ENCODE data around the gene TTLL4. TPM values are rescaled to one million over a fixed set of nuclear protein-coding genes. Genes with fewer than 3 reads are reported as not detected.

The TTLL4 gene
- total RNA-seq, 1 donor from 2014 or later, result 47.3 TPM

DNA sequence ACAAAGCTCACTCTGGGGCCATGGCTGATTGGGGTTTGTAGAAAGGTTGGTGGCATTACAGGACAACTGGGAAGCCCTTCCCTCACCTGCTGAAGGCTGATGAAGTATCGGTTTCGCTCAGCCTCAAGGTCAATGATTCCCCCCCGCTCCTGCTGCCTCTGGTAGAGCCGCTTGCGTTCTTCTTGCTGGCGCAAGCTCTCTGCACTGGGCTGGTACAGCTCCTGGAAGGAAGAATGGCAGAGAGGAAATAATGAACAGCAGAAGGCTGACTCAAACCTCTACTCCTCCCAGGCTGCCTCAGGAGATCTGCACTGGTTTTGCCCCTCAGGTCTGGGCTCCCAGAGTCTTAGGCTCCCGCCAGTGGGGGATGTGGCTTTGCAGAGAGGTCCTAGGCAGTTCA is 46.0 kb upstream of the TTLL4 start:
- Mint-ChIP-seq H3K36me3 (ENCODE audit: low read depth, unreplicated experiment) (peaks cover 59% of the 10 kb centered on the region), H3K4me1 (ENCODE audit: unreplicated experiment) (peaks cover 9% of the 10 kb centered on the region), H3K4me3 (ENCODE audit: unreplicated experiment) (peak overlapping the region; percentile 70), H3K27ac (ENCODE audit: unreplicated experiment) (no peak overlapping the region), H3K9me3 (ENCODE audit: unreplicated experiment) (no peaks in the 10 kb centered on the region), H3K27me3 (ENCODE audit: unreplicated experiment) (peaks cover 7% of the 10 kb centered on the region)
- DNase-seq (ENCODE audit: low spot score), result no peak
- TF ChIP-seq, protein P1, sequence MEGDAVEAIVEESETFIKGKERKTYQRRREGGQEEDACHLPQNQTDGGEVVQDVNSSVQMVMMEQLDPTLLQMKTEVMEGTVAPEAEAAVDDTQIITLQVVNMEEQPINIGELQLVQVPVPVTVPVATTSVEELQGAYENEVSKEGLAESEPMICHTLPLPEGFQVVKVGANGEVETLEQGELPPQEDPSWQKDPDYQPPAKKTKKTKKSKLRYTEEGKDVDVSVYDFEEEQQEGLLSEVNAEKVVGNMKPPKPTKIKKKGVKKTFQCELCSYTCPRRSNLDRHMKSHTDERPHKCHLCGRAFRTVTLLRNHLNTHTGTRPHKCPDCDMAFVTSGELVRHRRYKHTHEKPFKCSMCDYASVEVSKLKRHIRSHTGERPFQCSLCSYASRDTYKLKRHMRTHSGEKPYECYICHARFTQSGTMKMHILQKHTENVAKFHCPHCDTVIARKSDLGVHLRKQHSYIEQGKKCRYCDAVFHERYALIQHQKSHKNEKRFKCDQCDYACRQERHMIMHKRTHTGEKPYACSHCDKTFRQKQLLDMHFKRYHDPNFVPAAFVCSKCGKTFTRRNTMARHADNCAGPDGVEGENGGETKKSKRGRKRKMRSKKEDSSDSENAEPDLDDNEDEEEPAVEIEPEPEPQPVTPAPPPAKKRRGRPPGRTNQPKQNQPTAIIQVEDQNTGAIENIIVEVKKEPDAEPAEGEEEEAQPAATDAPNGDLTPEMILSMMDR (IDR thresholded peaks at IDR 0.05; ENCODE audit: unreplicated experiment), result no peak

- peak overlapping the region; percentile 98 for H3K4me3 Mint-ChIP-seq (ENCODE audit: unreplicated experiment)
- no peaks in the 10 kb centered on the region for H3K9me3 Mint-ChIP-seq (ENCODE audit: unreplicated experiment)
- peak overlapping the region; percentile 99 for H3K27ac Mint-ChIP-seq (ENCODE audit: unreplicated experiment)
- TF ChIP-seq, protein P1 (IDR thresholded peaks at IDR 0.05; ENCODE audit: unreplicated experiment), result no peak
- H3K4me1 Mint-ChIP-seq (ENCODE audit: unreplicated experiment), result peaks cover 24% of the 10 kb centered on the region
- peaks cover 17% of the 10 kb centered on the region for H3K27me3 Mint-ChIP-seq (ENCODE audit: unreplicated experiment)
- DNase-seq (ENCODE audit: low spot score), result no peak
- H3K36me3 Mint-ChIP-seq (ENCODE audit: low read depth, unreplicated experiment), result peaks cover 24% of the 10 kb centered on the region
Measured at GRCh38 chr2:218671097-218671653, 39.5 kb upstream of the TTLL4 start.

- TF ChIP-seq, protein P1 (IDR thresholded peaks at IDR 0.05; ENCODE audit: unreplicated experiment), result no peak
- H3K27me3 Mint-ChIP-seq (ENCODE audit: unreplicated experiment), result peaks cover 17% of the 10 kb centered on the region
- peaks cover 24% of the 10 kb centered on the region for H3K36me3 Mint-ChIP-seq (ENCODE audit: low read depth, unreplicated experiment)
- peak within 1 kb of the TSS; percentile 98 for H3K4me3 Mint-ChIP-seq (ENCODE audit: unreplicated experiment)
- peaks cover 24% of the 10 kb centered on the region for H3K4me1 Mint-ChIP-seq (ENCODE audit: unreplicated experiment)
- no peaks in the 10 kb centered on the region for H3K9me3 Mint-ChIP-seq (ENCODE audit: unreplicated experiment)
- DNase-seq (ENCODE audit: low spot score), result peak; percentile 79
- peak within 1 kb of the TSS; percentile 99 for H3K27ac Mint-ChIP-seq (ENCODE audit: unreplicated experiment)
Measured at GRCh38 chr2:218671654-218672566, 38.7 kb upstream of the TTLL4 start, which contains the start of the genes RNF25 and STK36. TSS of gene RNF25 (minus strand) at chr2:218672002. CDS start at chr2:218671970, 32 bp downstream. TSS of gene STK36 (plus strand) at chr2:218672086. CDS start at chr2:218672830, 744 bp downstream.

GRCh38 chr2:218679119-218679518 is 31.5 kb upstream of the TTLL4 start:
- TF ChIP-seq, protein P1 (IDR thresholded peaks at IDR 0.05; ENCODE audit: unreplicated experiment), result no peak
- Mint-ChIP-seq H3K27me3 (ENCODE audit: unreplicated experiment) (peaks cover 4% of the 10 kb centered on the region), H3K27ac (ENCODE audit: unreplicated experiment) (no peak overlapping the region), H3K4me3 (ENCODE audit: unreplicated experiment) (no peak overlapping the region), H3K36me3 (ENCODE audit: low read depth, unreplicated experiment) (peaks cover 24% of the 10 kb centered on the region), H3K4me1 (ENCODE audit: unreplicated experiment) (peaks cover 5% of the 10 kb centered on the region), H3K9me3 (ENCODE audit: unreplicated experiment) (no peaks in the 10 kb centered on the region)
- no peak for DNase-seq (ENCODE audit: low spot score)

Data from endothelial cell (in vitro differentiated cells).